Neuronal stem cell (in vitro differentiated cells): ENCODE results near the gene RIPOR1. TPM values are rescaled to one million over a fixed set of nuclear protein-coding genes. Genes with fewer than 3 reads are reported as not detected.
A peak's percentile ranks its signal among the peaks of the same experiment; 100 is the strongest.

Experiments used
- DNase-seq: peaks from one replicate; pipeline ENCODE4 v3.0.0-alpha.2; 2013; ENCODE audit warnings: low spot score
- H2AFZ ChIP-seq: one replicate; pipeline ENCODE4 v1.6.1; 2013; ENCODE audit warnings: mild to moderate bottlenecking, low read length, inconsistent platforms
- H2AK5ac ChIP-seq: 2 replicates; pipeline ENCODE4 v1.6.1; 2013; ENCODE audit warnings: low read depth, mild to moderate bottlenecking, inconsistent platforms, low read length, moderate library complexity, mixed read lengths
- H2BK120ac ChIP-seq: 2 replicates; pipeline ENCODE4 v1.6.1; 2013; ENCODE audit warnings: low read depth, mild to moderate bottlenecking, inconsistent platforms, low read length, moderate library complexity, mixed read lengths
- H2BK12ac ChIP-seq: one replicate; pipeline ENCODE4 v1.6.1; 2013; ENCODE audit warnings: low read length, inconsistent platforms
- H2BK15ac ChIP-seq: 2 replicates; pipeline ENCODE4 v1.6.1; 2013; ENCODE audit warnings: mild to moderate bottlenecking, low read length, inconsistent platforms, mixed read lengths
- H2BK5ac ChIP-seq: one replicate; pipeline ENCODE4 v1.6.1; 2013; ENCODE audit warnings: inconsistent platforms, mild to moderate bottlenecking, low read length, moderate library complexity
- H3K14ac ChIP-seq: one replicate; pipeline ENCODE4 v1.6.1; 2013; ENCODE audit warnings: low read length, inconsistent platforms
- H3K18ac ChIP-seq: 2 replicates; pipeline ENCODE4 v1.6.1; 2013; ENCODE audit warnings: low read length, inconsistent platforms
- H3K23ac ChIP-seq: 2 replicates; pipeline ENCODE4 v1.6.1; 2013; ENCODE audit warnings: low read depth, mild to moderate bottlenecking, mixed read lengths, low read length, inconsistent platforms; ENCODE audit not compliant: poor library complexity
- H3K27ac ChIP-seq: replicated peaks from 3 replicates; pipeline ENCODE4 v1.5.1; 2013; ENCODE audit warnings: low read length, inconsistent platforms
- H3K27me3 ChIP-seq, 3 experiments: 2 replicates each; pipeline ENCODE4 v1.6.1; 2013; ENCODE audit warnings: low read length in 3 of 3, mild to moderate bottlenecking in 2 of 3, inconsistent platforms in 1 of 3, low read depth in 1 of 3, mixed read lengths in 1 of 3, moderate library complexity in 1 of 3; ENCODE audit not compliant: control insufficient read depth in 3 of 3, insufficient read depth in 3 of 3
- H3K36me3 ChIP-seq, 2 donors: replicated peaks in 1 of 2; 2 replicates each; pipeline ENCODE4 v1.6.1; 2013; ENCODE audit warnings: low read length in 2 of 2; ENCODE audit not compliant: control insufficient read depth in 2 of 2, insufficient read depth in 2 of 2
- H3K4ac ChIP-seq: 2 replicates; pipeline ENCODE4 v1.6.1; 2013; ENCODE audit warnings: inconsistent platforms, mild to moderate bottlenecking, low read length, moderate library complexity
- H3K4me1 ChIP-seq, 2 donors: 1 replicate in 1 of 2; 2 replicates in 1 of 2; pipeline ENCODE4 v1.6.1; 2013; ENCODE audit warnings: low read length in 2 of 2, low read depth in 1 of 2; ENCODE audit not compliant: control insufficient read depth in 2 of 2, insufficient read depth in 1 of 2
- H3K4me2 ChIP-seq: one replicate; pipeline ENCODE4 v1.6.1; 2013; ENCODE audit warnings: mild to moderate bottlenecking, low read length, inconsistent platforms; ENCODE audit not compliant: insufficient read depth, poor library complexity, severe bottlenecking
- H3K4me3 ChIP-seq, 2 donors: 2 replicates each; pipeline ENCODE4 v1.5.1; 2013; ENCODE audit warnings: low read length in 2 of 2, mild to moderate bottlenecking in 2 of 2, inconsistent platforms in 1 of 2, moderate library complexity in 1 of 2
- H3K79me1 ChIP-seq: one replicate; pipeline ENCODE4 v1.6.1; 2013; ENCODE audit warnings: low read depth, mild to moderate bottlenecking, inconsistent platforms, low read length, moderate library complexity
- H3K9ac ChIP-seq: one replicate; pipeline ENCODE4 v1.6.1; 2013; ENCODE audit warnings: mild to moderate bottlenecking, low read depth, low read length, inconsistent platforms; ENCODE audit not compliant: poor library complexity
- H3K9me3 ChIP-seq, 2 donors: replicated peaks in 1 of 2; 2 replicates each; pipeline versions ENCODE3 to v1.6.1; 2013; ENCODE audit warnings: low read length in 2 of 2, mild to moderate bottlenecking in 2 of 2, inconsistent platforms in 1 of 2, low read depth in 1 of 2, mixed read lengths in 1 of 2, moderate library complexity in 1 of 2; ENCODE audit not compliant: control insufficient read depth in 2 of 2, insufficient read depth in 1 of 2
- H4K8ac ChIP-seq: one replicate; pipeline ENCODE4 v1.6.1; 2013; ENCODE audit warnings: low read depth, mild to moderate bottlenecking, inconsistent platforms, low read length, moderate library complexity
- H4K91ac ChIP-seq: one replicate; pipeline ENCODE4 v1.6.1; 2013; ENCODE audit warnings: low read length, low read depth, mild to moderate bottlenecking, inconsistent platforms; ENCODE audit not compliant: poor library complexity
- WGBS, 2 donors: extraction: QIAGEN DNeasy Blood & Tissue Kit; methylation state at CpG; one replicate each; pipeline ENCODE4 v1.1.7; 2013; ENCODE audit warnings: missing lambda C conversion rate in 2 of 2, mixed read lengths in 1 of 2; ENCODE audit not compliant: insufficient read length in 2 of 2, insufficient replicate concordance in 1 of 2; ENCODE audit errors: extremely low coverage in 2 of 2; 5-methylcytosine and 5-hydroxymethylcytosine counted together
- polyA plus RNA-seq, 2 experiments: library from polyadenylated mRNA; stranded (reverse); fragments of 200-250 nt; gene quantifications; one replicate each; pipeline ENCODE4 v1.2.3, GENCODE V29; 2013

Gene RIPOR1
- polyA plus RNA-seq (2013, experiment 1 of 2): 23.0 TPM
- polyA plus RNA-seq (2013, experiment 2 of 2): 23.4 TPM

GRCh38 chr16:67528222-67528869 is at the start of gene RIPOR1:
RIPOR1 (plus strand) TSS chr16:67528829; CDS start chr16:67538447, 9,618 bp downstream.
- no peak within 1 kb of the TSS for H4K91ac ChIP-seq
- H4K8ac ChIP-seq: peak within 1 kb of the TSS; percentile 68
- H3K36me3 ChIP-seq: peaks cover 0 to 4% of the 10 kb centered on the region in 2 donors
- H3K79me1 ChIP-seq: peaks cover 2% of the 10 kb centered on the region
- H3K4me2 ChIP-seq: peak within 1 kb of the TSS; percentile 97
- peaks cover 4 to 54% (median 17%) of the 10 kb centered on the region in 3 experiments for H3K27me3 ChIP-seq
- no peak within 1 kb of the TSS for H3K4ac ChIP-seq
- H3K9ac ChIP-seq: peak within 1 kb of the TSS; percentile 88
- no peak within 1 kb of the TSS for H2BK15ac ChIP-seq
- DNase-seq: peak; percentile 49
- peak within 1 kb of the TSS; percentile 1 for H2BK12ac ChIP-seq
- H3K18ac ChIP-seq: peak within 1 kb of the TSS; percentile 94
- peak within 1 kb of the TSS; percentile 79 for H2BK5ac ChIP-seq
- H2BK120ac ChIP-seq: peak within 1 kb of the TSS; percentile 0
- peak within 1 kb of the TSS; percentile 2 for H3K27ac ChIP-seq
- no CpG with 5 or more reads among the region's 45 CpGs for WGBS, 2 donors
- H3K4me3 ChIP-seq: peak within 1 kb of the TSS; percentile 89 to 96
- H3K14ac ChIP-seq: peak within 1 kb of the TSS; percentile 91
- H3K23ac ChIP-seq: peak within 1 kb of the TSS; percentile 89
- peak within 1 kb of the TSS; percentile 89 for H2AK5ac ChIP-seq
- no peaks in the 10 kb centered on the region for H3K9me3 ChIP-seq
- peak within 1 kb of the TSS; percentile 96 for H2AFZ ChIP-seq
- H3K4me1 ChIP-seq: peaks cover 17 to 20% of the 10 kb centered on the region in 2 donors

- Histone ChIP-seq H4K91ac (no peak within 1 kb of the TSS), H3K27me3 (no peaks in the 10 kb centered on the region), H3K4me2 (peak within 1 kb of the TSS; percentile 68), H3K9me3 (no peaks in the 10 kb centered on the region), H3K9ac (peak within 1 kb of the TSS; percentile 85), H2BK120ac (no peak within 1 kb of the TSS), H2AFZ (peak within 1 kb of the TSS; percentile 92), H3K23ac (peak within 1 kb of the TSS; percentile 8), H2AK5ac (no peak within 1 kb of the TSS), H3K4me1 (peaks cover 3 to 14% of the 10 kb centered on the region in 2 donors), H3K4me3 (peak within 1 kb of the TSS; percentile 67 to 98), H2BK12ac (no peak within 1 kb of the TSS), H3K18ac (peak within 1 kb of the TSS; percentile 35), H3K27ac (no peak within 1 kb of the TSS), H2BK5ac (peak within 1 kb of the TSS; percentile 76), H3K14ac (no peak within 1 kb of the TSS), H3K36me3 (peaks cover 0 to 16% of the 10 kb centered on the region in 2 donors), H2BK15ac (no peak within 1 kb of the TSS), H3K4ac (no peak within 1 kb of the TSS), H3K79me1 (no peaks in the 10 kb centered on the region), H4K8ac (peak within 1 kb of the TSS; percentile 52)
- no CpG with 5 or more reads among the region's 57 CpGs for WGBS, 2 donors
- peak; percentile 98 for DNase-seq
These were observed 47.6 kb upstream of the RIPOR1 start, which contains the start of gene ATP6V0D1 for GRCh38 chr16:67480833-67481560. ATP6V0D1 (minus strand) TSS chr16:67481157; CDS start chr16:67481086, 71 bp downstream.

GRCh38 chr16:67481561-67482232 is 46.9 kb upstream of the RIPOR1 start:
- Histone ChIP-seq H2AK5ac (no peak overlapping the region), H4K8ac (peak overlapping the region; percentile 52), H3K4me1 (peaks cover 3 to 14% of the 10 kb centered on the region in 2 donors), H3K36me3 (peaks cover 0 to 16% of the 10 kb centered on the region in 2 donors), H3K27me3 (no peaks in the 10 kb centered on the region), H3K4me3 (peak overlapping the region; percentile 49 to 67), H2BK15ac (no peak overlapping the region), H2BK12ac (no peak overlapping the region), H3K9ac (no peak overlapping the region), H3K4ac (no peak overlapping the region), H3K14ac (no peak overlapping the region), H3K79me1 (no peaks in the 10 kb centered on the region), H3K18ac (no peak overlapping the region), H3K4me2 (peak overlapping the region; percentile 51), H4K91ac (no peak overlapping the region), H2AFZ (peak overlapping the region; percentile 82), H3K9me3 (no peaks in the 10 kb centered on the region), H2BK120ac (no peak overlapping the region), H2BK5ac (no peak overlapping the region), H3K23ac (no peak overlapping the region), H3K27ac (no peak overlapping the region)
- no peak for DNase-seq
- WGBS, 2 donors: no CpG with 5 or more reads among the region's 17 CpGs
